ENCODE measurements around the gene GMPR2.
"Not testable (repeated sequence)": the region's sequence is repeated elsewhere in the genome, so short reads cannot be mapped to it uniquely, and the experiment has no call there.

- not testable (repeated sequence) for TF ChIP-seq POLR2A, CTCF (IDR thresholded peaks at IDR 0.05)
These were observed 30.2 kb upstream of the GMPR2 start for GRCh38 chr14:24202538-24202937.
